Measurements from ENCODE around the gene RPP14. TPM values are rescaled to one million over a fixed set of nuclear protein-coding genes. Genes with fewer than 3 reads are reported as not detected.

RPP14 gene
- total and polyA plus RNA-seq, 10 of the 15 experiments (the other 5 are each of a cell fraction or from before 2014, with no cell fraction given): 9.1 to 21.2 (median 12.7) TPM

DNA sequence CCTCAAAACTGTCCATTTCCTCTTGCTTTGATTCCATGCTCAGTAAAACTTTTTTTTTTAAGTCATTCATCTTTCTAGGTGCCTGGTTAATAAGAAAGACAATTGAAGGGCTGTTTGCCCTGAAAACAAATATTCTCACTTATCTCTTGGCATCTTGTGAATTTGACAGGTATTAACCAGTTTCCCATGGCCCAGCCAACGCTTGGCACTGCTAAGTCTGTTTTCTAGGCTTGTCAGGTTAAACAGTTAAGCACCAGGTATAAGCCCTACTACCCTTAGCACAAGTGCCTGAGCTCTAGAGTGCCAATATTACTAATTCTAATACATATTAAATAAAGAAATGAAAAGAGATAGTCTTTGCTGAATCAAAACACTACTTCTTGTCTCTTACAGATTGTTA is 63.0 kb downstream of the RPP14 start:
- H3K4me1 ChIP-seq (ENCODE audit: control insufficient read depth, insufficient read depth, low read length): no peaks in the 10 kb centered on the region
- H3K4me2 ChIP-seq (ENCODE audit: control insufficient read depth, insufficient read depth): no peak overlapping the region
- H4K20me1 ChIP-seq (ENCODE audit: control insufficient read depth, insufficient read depth): no peaks in the 10 kb centered on the region
- no peak overlapping the region for H3K27ac ChIP-seq (ENCODE audit: control insufficient read depth, insufficient read depth)
- H3K79me2 ChIP-seq (ENCODE audit: control insufficient read depth, insufficient read depth, low read length): no peaks in the 10 kb centered on the region
- ChIA-PET SMC1A (ENCODE audit: uncharacterized antibody, unreplicated experiment) (interaction anchor here (1.4 kb wide), 1 partner anchor 34 kb away, joined by 3 read pairs; no protein-coding TSS in a partner anchor), RAD21 (ENCODE audit: unreplicated experiment) (no interaction called here), POLR2A (interaction anchor here (0.5 kb wide), 1 partner anchor 35 kb away, joined by 4 read pairs; no protein-coding TSS in a partner anchor), CTCF (interaction anchor here (0.9 kb wide), 1 partner anchor 35 kb away, joined by 3 read pairs; no protein-coding TSS in a partner anchor)
- in situ Hi-C loops (cut with MboI) (no loop called here), intact Hi-C loops (cut with micrococcal nuclease; ENCODE audit: unreplicated experiment) (no loop called here)
- H3K36me3 ChIP-seq (ENCODE audit: control insufficient read depth in 2 of 2, insufficient read depth in 2 of 2, low read length in 1 of 2): no peaks in the 10 kb centered on the region; a peak in 1 of 4 replicates
- no TSS peak for BruUV-seq (replicated peaks)
- no peaks in the 10 kb centered on the region for H3K27me3 ChIP-seq (replicated peaks in 1 of 2; ENCODE audit: control insufficient read depth in 2 of 2, insufficient read depth in 2 of 2, low read length in 1 of 2)
- TF ChIP-seq, protein P1, sequence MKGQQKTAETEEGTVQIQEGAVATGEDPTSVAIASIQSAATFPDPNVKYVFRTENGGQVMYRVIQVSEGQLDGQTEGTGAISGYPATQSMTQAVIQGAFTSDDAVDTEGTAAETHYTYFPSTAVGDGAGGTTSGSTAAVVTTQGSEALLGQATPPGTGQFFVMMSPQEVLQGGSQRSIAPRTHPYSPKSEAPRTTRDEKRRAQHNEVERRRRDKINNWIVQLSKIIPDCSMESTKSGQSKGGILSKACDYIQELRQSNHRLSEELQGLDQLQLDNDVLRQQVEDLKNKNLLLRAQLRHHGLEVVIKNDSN (IDR thresholded peaks at IDR 0.05; ENCODE audit: borderline replicate concordance, extremely low read length, insufficient read depth, low read depth, low read length): no peak
- TF ChIP-seq ZNF687 (IDR thresholded peaks at IDR 0.05) (no peak), BHLHE40 (IDR thresholded peaks at IDR 0.05; ENCODE audit: borderline replicate concordance in 1 of 2, low read depth in 2 of 2, low read length in 1 of 2) (no peak), BRCA1 (IDR thresholded peaks at IDR 0.05; ENCODE audit: low read depth, low read length) (no peak), RELB (IDR thresholded peaks at IDR 0.05; ENCODE audit: low read depth) (no peak), PRDM15 (CRISPR knock-in tag; IDR thresholded peaks at IDR 0.05) (no peak), ZNF217 (IDR thresholded peaks at IDR 0.05) (no peak), TAF1 (IDR thresholded peaks at IDR 0.05; ENCODE audit: borderline replicate concordance, low read depth, low read length) (no peak), IRF4 (IDR thresholded peaks at IDR 0.05; ENCODE audit: low read depth, low read length) (no peak), EP300 (IDR thresholded peaks at IDR 0.05; ENCODE audit: borderline replicate concordance in 1 of 2, control insufficient read depth in 1 of 2, low read depth in 2 of 2, low read length in 2 of 2) (no peak)
- TF ChIP-seq, protein P2, sequence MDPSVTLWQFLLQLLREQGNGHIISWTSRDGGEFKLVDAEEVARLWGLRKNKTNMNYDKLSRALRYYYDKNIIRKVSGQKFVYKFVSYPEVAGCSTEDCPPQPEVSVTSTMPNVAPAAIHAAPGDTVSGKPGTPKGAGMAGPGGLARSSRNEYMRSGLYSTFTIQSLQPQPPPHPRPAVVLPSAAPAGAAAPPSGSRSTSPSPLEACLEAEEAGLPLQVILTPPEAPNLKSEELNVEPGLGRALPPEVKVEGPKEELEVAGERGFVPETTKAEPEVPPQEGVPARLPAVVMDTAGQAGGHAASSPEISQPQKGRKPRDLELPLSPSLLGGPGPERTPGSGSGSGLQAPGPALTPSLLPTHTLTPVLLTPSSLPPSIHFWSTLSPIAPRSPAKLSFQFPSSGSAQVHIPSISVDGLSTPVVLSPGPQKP (IDR thresholded peaks at IDR 0.05; ENCODE audit: low read depth, low read length): no peak
- no peak overlapping the region for H3K4me3 ChIP-seq
- ATAC-seq (no peak), DNase-seq (ENCODE audit: low read depth, low spot score) (no peak), FAIRE-seq (no peak)
- no peak overlapping the region for H2AFZ ChIP-seq (ENCODE audit: control insufficient read depth, low read depth, low read length)
- no peaks in the 10 kb centered on the region for H3K9me3 ChIP-seq (replicated peaks; ENCODE audit: control insufficient read depth, insufficient read depth, low read length)
- 15% methylated on average over 1 of the region's 1 CpG for WGBS (ENCODE audit: insufficient coverage, insufficient replicate concordance, low lambda C conversion rate, missing lambda C conversion rate)
- H3K9ac ChIP-seq (ENCODE audit: control insufficient read depth, insufficient read depth, low read length): no peak overlapping the region

All from GM12878 (cell line).